GM12878 (cell line): Measurements from ENCODE around the gene ABHD8. TPM values are rescaled to one million over a fixed set of nuclear protein-coding genes. Genes with fewer than 3 reads are reported as not detected.

Source experiments
- BMI1 ChIP-seq: fragments of 450-650 bp; IDR thresholded peaks from 2 replicates; pipeline ENCODE4 v1.6.1; 2016; ENCODE audit warnings: mild to moderate bottlenecking, moderate library complexity, borderline replicate concordance
- BRCA1 ChIP-seq: IDR thresholded peaks from 2 replicates; pipeline ENCODE4 v1.6.1; 2011; ENCODE audit warnings: low read depth, low read length, improper control_type of control experiment
- EED ChIP-seq: sonication (generic); IDR thresholded peaks from 2 replicates; pipeline ENCODE4 v1.6.1; 2016; ENCODE audit warnings: antibody characterized with exemption, low read depth
- GABPA ChIP-seq: IDR thresholded peaks from 2 replicates; pipeline ENCODE4 v1.6.1; 2014; ENCODE audit warnings: antibody characterized with exemption, low read depth, mild to moderate bottlenecking, inconsistent platforms
- KDM1A ChIP-seq: fragments of 200-600 bp; sonication (generic); IDR thresholded peaks from 2 replicates; pipeline ENCODE4 v1.6.1; 2016; ENCODE audit warnings: borderline replicate concordance
- KLF5 ChIP-seq: fragments of 450-650 bp; IDR thresholded peaks from 2 replicates; pipeline ENCODE4 v1.6.1; 2014; ENCODE audit warnings: mild to moderate bottlenecking; ENCODE audit not compliant: partially characterized antibody
- MLLT1 ChIP-seq: fragments of 450-650 bp; IDR thresholded peaks from 2 replicates; pipeline ENCODE4 v1.6.1; 2016; ENCODE audit warnings: mild to moderate bottlenecking
- MTA2 ChIP-seq: fragments of 450-650 bp; IDR thresholded peaks from 2 replicates; pipeline ENCODE4 v1.6.1; 2016; ENCODE audit warnings: low read depth, mild to moderate bottlenecking, moderate library complexity
- MYB ChIP-seq: fragments of 150-350 bp; IDR thresholded peaks from 2 replicates; pipeline ENCODE4 v1.6.1; 2014; ENCODE audit warnings: mild to moderate bottlenecking, low read depth, low read length, borderline replicate concordance
- NR2F1 ChIP-seq: fragments of 450-650 bp; conservative IDR thresholded peaks from 2 replicates; pipeline ENCODE4 v1.6.1; 2017; ENCODE audit warnings: mild to moderate bottlenecking
- POLR2A ChIP-seq: IDR thresholded peaks from 2 replicates; pipeline ENCODE4 v1.6.1; 2011; ENCODE audit warnings: low read depth, mild to moderate bottlenecking, low read length
- POLR2AphosphoS5 ChIP-seq: IDR thresholded peaks from 2 replicates; pipeline ENCODE4 v1.6.1; 2011; ENCODE audit warnings: mild to moderate bottlenecking, low read length, inconsistent platforms
- SREBF2 ChIP-seq: IDR thresholded peaks from 2 replicates; pipeline ENCODE4 v1.6.1; 2012; ENCODE audit warnings: mild to moderate bottlenecking, low read length
- TAF1 ChIP-seq: IDR thresholded peaks from 2 replicates; pipeline ENCODE4 v1.6.1; 2011; ENCODE audit warnings: mild to moderate bottlenecking, low read depth, low read length, borderline replicate concordance
- ZBED1 ChIP-seq: IDR thresholded peaks from 2 replicates; pipeline ENCODE4 v1.6.1; 2016; ENCODE audit warnings: borderline replicate concordance
- ZBTB33 ChIP-seq: fragments of 450-650 bp; IDR thresholded peaks from 2 replicates; pipeline ENCODE4 v1.6.1; 2017; ENCODE audit warnings: mild to moderate bottlenecking
- ZBTB40 ChIP-seq: fragments of 450-650 bp; IDR thresholded peaks from 2 replicates; pipeline ENCODE4 v1.6.1; 2016; ENCODE audit warnings: mild to moderate bottlenecking, moderate library complexity, borderline replicate concordance
- ZNF622 ChIP-seq: fragments of 450-650 bp; IDR thresholded peaks from 2 replicates; pipeline ENCODE4 v1.6.1; 2017; ENCODE audit warnings: mild to moderate bottlenecking, inconsistent platforms
- polyA plus RNA-seq, 11 experiments: library from polyadenylated mRNA; depleted of rRNA in 4 of 11; unstranded in 6 of 11; stranded (reverse) in 5 of 11; fragments of >200 nt; fragmentation: Nextera tagmentation in 4 of 11; fragmentation: Illumina TruSeq in 1 of 11; extraction: Ambion mirVana in 4 of 11; extraction: Trizol in 1 of 11; gene quantifications; 1 replicate in 1 of 11; 2 replicates in 10 of 11; pipeline versions ENCODE4 v1.2.1 to v1.2.3, GENCODE V29; 2011 to 2016; ENCODE audit warnings: inconsistent platforms in 2 of 11, missing spikeins in 2 of 11, low read depth in 1 of 11
- total RNA-seq, 4 experiments: library from RNA; depleted of rRNA in 3 of 4; stranded (reverse); fragments of >200 nt in 3 of 4; fragmentation: Illumina TruSeq in 1 of 4; extraction: Trizol in 1 of 4; gene quantifications; 2 replicates each; pipeline versions ENCODE4 v1.2.1 to v1.2.3, GENCODE V29; 2013 to 2021
- TF ChIP-seq, protein P1 (sequence below): fragments of 450-650 bp; IDR thresholded peaks from 2 replicates; pipeline ENCODE4 v1.6.1; 2018; ENCODE audit warnings: mild to moderate bottlenecking, low read depth, moderate library complexity; ENCODE audit not compliant: partially characterized antibody
- TF ChIP-seq, protein P2 (sequence below): IDR thresholded peaks from 2 replicates; pipeline ENCODE4 v1.6.1; 2011; ENCODE audit warnings: low read depth, low read length, improper control_type of control experiment, borderline replicate concordance

The ABHD8 gene
- total and polyA plus RNA-seq, 10 of the 15 experiments (the other 5 are each of a cell fraction or from before 2014, with no cell fraction given), result 0.03 to 12.5 (median 6.0) TPM

DNA sequence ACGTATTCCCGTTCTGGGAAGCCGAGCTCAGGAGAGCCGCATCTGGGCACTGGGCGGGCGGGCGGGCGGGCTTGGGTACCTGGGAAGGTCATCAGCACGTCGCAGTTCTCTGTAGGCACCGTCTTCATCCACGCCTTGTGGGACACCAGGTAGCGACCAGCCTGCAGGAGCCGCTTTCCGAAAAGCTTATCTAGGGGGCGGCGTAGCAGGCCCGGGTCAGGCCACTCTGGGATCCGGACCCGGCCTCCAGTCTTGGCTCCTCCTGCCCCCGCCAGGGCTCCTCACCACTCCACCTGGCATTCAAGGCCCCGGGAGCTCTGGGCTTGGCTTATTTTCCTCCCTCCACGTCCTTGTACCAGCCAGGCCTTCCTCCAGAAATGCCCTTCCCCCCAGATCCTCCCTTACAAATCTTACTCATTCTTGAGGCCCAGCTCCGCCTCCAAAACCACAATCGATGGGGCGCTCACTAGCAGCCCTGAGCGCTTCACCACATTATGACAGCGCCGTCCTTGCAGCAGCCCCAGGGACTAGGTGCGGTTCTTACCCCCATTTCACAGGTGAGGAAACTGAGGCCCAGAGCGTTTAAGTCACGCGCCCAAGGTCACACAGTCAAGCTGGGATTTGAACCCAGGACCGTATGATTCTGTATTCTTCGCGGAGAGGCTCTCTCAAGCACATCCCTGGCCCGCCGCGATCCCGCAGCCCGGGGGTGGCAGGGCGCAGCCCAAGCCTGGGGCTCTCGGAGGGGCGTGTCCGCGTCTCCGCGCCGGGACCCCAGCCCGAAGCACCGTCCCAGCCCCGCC, 30.6 kb upstream of the ABHD8 start (continued):
- TF ChIP-seq KDM1A (no peak), GABPA (no peak), ZBED1 (no peak), NR2F1 (no peak), BMI1 (no peak), BRCA1 (no peak), POLR2A (peak; percentile 65), MYB (no peak), MLLT1 (no peak), SREBF2 (no peak), KLF5 (no peak), MTA2 (no peak), ZNF622 (no peak), TAF1 (peak; percentile 33; the same call in 1 of the 2 replicates), POLR2AphosphoS5 (no peak), ZBTB40 (no peak), EED (peak; percentile 40; the same call in 1 of the 2 replicates), ZBTB33 (no peak)
- TF ChIP-seq, protein P1, sequence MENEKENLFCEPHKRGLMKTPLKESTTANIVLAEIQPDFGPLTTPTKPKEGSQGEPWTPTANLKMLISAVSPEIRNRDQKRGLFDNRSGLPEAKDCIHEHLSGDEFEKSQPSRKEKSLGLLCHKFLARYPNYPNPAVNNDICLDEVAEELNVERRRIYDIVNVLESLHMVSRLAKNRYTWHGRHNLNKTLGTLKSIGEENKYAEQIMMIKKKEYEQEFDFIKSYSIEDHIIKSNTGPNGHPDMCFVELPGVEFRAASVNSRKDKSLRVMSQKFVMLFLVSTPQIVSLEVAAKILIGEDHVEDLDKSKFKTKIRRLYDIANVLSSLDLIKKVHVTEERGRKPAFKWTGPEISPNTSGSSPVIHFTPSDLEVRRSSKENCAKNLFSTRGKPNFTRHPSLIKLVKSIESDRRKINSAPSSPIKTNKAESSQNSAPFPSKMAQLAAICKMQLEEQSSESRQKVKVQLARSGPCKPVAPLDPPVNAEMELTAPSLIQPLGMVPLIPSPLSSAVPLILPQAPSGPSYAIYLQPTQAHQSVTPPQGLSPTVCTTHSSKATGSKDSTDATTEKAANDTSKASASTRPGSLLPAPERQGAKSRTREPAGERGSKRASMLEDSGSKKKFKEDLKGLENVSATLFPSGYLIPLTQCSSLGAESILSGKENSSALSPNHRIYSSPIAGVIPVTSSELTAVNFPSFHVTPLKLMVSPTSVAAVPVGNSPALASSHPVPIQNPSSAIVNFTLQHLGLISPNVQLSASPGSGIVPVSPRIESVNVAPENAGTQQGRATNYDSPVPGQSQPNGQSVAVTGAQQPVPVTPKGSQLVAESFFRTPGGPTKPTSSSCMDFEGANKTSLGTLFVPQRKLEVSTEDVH, result no peak
- TF ChIP-seq, protein P2, sequence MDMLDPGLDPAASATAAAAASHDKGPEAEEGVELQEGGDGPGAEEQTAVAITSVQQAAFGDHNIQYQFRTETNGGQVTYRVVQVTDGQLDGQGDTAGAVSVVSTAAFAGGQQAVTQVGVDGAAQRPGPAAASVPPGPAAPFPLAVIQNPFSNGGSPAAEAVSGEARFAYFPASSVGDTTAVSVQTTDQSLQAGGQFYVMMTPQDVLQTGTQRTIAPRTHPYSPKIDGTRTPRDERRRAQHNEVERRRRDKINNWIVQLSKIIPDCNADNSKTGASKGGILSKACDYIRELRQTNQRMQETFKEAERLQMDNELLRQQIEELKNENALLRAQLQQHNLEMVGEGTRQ, result no peak
